Neuronal stem cell (in vitro differentiated cells): ENCODE measurements around the gene TAOK2.
"Not testable (repeated sequence)": the region's sequence is repeated elsewhere in the genome, so short reads cannot be mapped to it uniquely, and the experiment has no call there.

Source experiments
- DNase-seq: peaks from one replicate; pipeline ENCODE4 v3.0.0-alpha.2; 2013; ENCODE audit warnings: low spot score
- H2AFZ ChIP-seq: one replicate; pipeline ENCODE4 v1.6.1; 2013; ENCODE audit warnings: mild to moderate bottlenecking, low read length, inconsistent platforms
- H2AK5ac ChIP-seq: 2 replicates; pipeline ENCODE4 v1.6.1; 2013; ENCODE audit warnings: low read depth, mild to moderate bottlenecking, inconsistent platforms, low read length, moderate library complexity, mixed read lengths
- H2BK120ac ChIP-seq: 2 replicates; pipeline ENCODE4 v1.6.1; 2013; ENCODE audit warnings: low read depth, mild to moderate bottlenecking, inconsistent platforms, low read length, moderate library complexity, mixed read lengths
- H2BK12ac ChIP-seq: one replicate; pipeline ENCODE4 v1.6.1; 2013; ENCODE audit warnings: low read length, inconsistent platforms
- H2BK15ac ChIP-seq: 2 replicates; pipeline ENCODE4 v1.6.1; 2013; ENCODE audit warnings: mild to moderate bottlenecking, low read length, inconsistent platforms, mixed read lengths
- H2BK5ac ChIP-seq: one replicate; pipeline ENCODE4 v1.6.1; 2013; ENCODE audit warnings: inconsistent platforms, mild to moderate bottlenecking, low read length, moderate library complexity
- H3K14ac ChIP-seq: one replicate; pipeline ENCODE4 v1.6.1; 2013; ENCODE audit warnings: low read length, inconsistent platforms
- H3K18ac ChIP-seq: 2 replicates; pipeline ENCODE4 v1.6.1; 2013; ENCODE audit warnings: low read length, inconsistent platforms
- H3K23ac ChIP-seq: 2 replicates; pipeline ENCODE4 v1.6.1; 2013; ENCODE audit warnings: low read depth, mild to moderate bottlenecking, mixed read lengths, low read length, inconsistent platforms; ENCODE audit not compliant: poor library complexity
- H3K27ac ChIP-seq: replicated peaks from 3 replicates; pipeline ENCODE4 v1.5.1; 2013; ENCODE audit warnings: low read length, inconsistent platforms
- H3K27me3 ChIP-seq, 3 experiments: 2 replicates each; pipeline ENCODE4 v1.6.1; 2013; ENCODE audit warnings: low read length in 3 of 3, mild to moderate bottlenecking in 2 of 3, inconsistent platforms in 1 of 3, low read depth in 1 of 3, mixed read lengths in 1 of 3, moderate library complexity in 1 of 3; ENCODE audit not compliant: control insufficient read depth in 3 of 3, insufficient read depth in 3 of 3
- H3K36me3 ChIP-seq, 2 donors: replicated peaks in 1 of 2; 2 replicates each; pipeline ENCODE4 v1.6.1; 2013; ENCODE audit warnings: low read length in 2 of 2; ENCODE audit not compliant: control insufficient read depth in 2 of 2, insufficient read depth in 2 of 2
- H3K4ac ChIP-seq: 2 replicates; pipeline ENCODE4 v1.6.1; 2013; ENCODE audit warnings: inconsistent platforms, mild to moderate bottlenecking, low read length, moderate library complexity
- H3K4me1 ChIP-seq, 2 donors: 1 replicate in 1 of 2; 2 replicates in 1 of 2; pipeline ENCODE4 v1.6.1; 2013; ENCODE audit warnings: low read length in 2 of 2, low read depth in 1 of 2; ENCODE audit not compliant: control insufficient read depth in 2 of 2, insufficient read depth in 1 of 2
- H3K4me2 ChIP-seq: one replicate; pipeline ENCODE4 v1.6.1; 2013; ENCODE audit warnings: mild to moderate bottlenecking, low read length, inconsistent platforms; ENCODE audit not compliant: insufficient read depth, poor library complexity, severe bottlenecking
- H3K4me3 ChIP-seq, 2 donors: 2 replicates each; pipeline ENCODE4 v1.5.1; 2013; ENCODE audit warnings: low read length in 2 of 2, mild to moderate bottlenecking in 2 of 2, inconsistent platforms in 1 of 2, moderate library complexity in 1 of 2
- H3K79me1 ChIP-seq: one replicate; pipeline ENCODE4 v1.6.1; 2013; ENCODE audit warnings: low read depth, mild to moderate bottlenecking, inconsistent platforms, low read length, moderate library complexity
- H3K9ac ChIP-seq: one replicate; pipeline ENCODE4 v1.6.1; 2013; ENCODE audit warnings: mild to moderate bottlenecking, low read depth, low read length, inconsistent platforms; ENCODE audit not compliant: poor library complexity
- H3K9me3 ChIP-seq, 2 donors: replicated peaks in 1 of 2; 2 replicates each; pipeline versions ENCODE3 to v1.6.1; 2013; ENCODE audit warnings: low read length in 2 of 2, mild to moderate bottlenecking in 2 of 2, inconsistent platforms in 1 of 2, low read depth in 1 of 2, mixed read lengths in 1 of 2, moderate library complexity in 1 of 2; ENCODE audit not compliant: control insufficient read depth in 2 of 2, insufficient read depth in 1 of 2
- H4K8ac ChIP-seq: one replicate; pipeline ENCODE4 v1.6.1; 2013; ENCODE audit warnings: low read depth, mild to moderate bottlenecking, inconsistent platforms, low read length, moderate library complexity
- H4K91ac ChIP-seq: one replicate; pipeline ENCODE4 v1.6.1; 2013; ENCODE audit warnings: low read length, low read depth, mild to moderate bottlenecking, inconsistent platforms; ENCODE audit not compliant: poor library complexity
- WGBS, 2 donors: extraction: QIAGEN DNeasy Blood & Tissue Kit; methylation state at CpG; one replicate each; pipeline ENCODE4 v1.1.7; 2013; ENCODE audit warnings: missing lambda C conversion rate in 2 of 2, mixed read lengths in 1 of 2; ENCODE audit not compliant: insufficient read length in 2 of 2, insufficient replicate concordance in 1 of 2; ENCODE audit errors: extremely low coverage in 2 of 2; 5-methylcytosine and 5-hydroxymethylcytosine counted together

The TAOK2 gene

GRCh38 chr16:30017937-30018336 is 44.3 kb downstream of the TAOK2 start:
- H3K4me1 ChIP-seq, H2BK15ac ChIP-seq, DNase-seq, H3K9me3 ChIP-seq, H3K36me3 ChIP-seq, H3K23ac ChIP-seq, H2BK5ac ChIP-seq, H3K4me3 ChIP-seq, H3K18ac ChIP-seq, H2AFZ ChIP-seq, H3K79me1 ChIP-seq, H3K4me2 ChIP-seq, H2BK120ac ChIP-seq, H3K27me3 ChIP-seq, H2AK5ac ChIP-seq, H3K9ac ChIP-seq, H4K91ac ChIP-seq, H3K27ac ChIP-seq, H3K14ac ChIP-seq, H4K8ac ChIP-seq, H2BK12ac ChIP-seq, H3K4ac ChIP-seq: not testable (repeated sequence)
- WGBS, 2 donors = no CpG with 5 or more reads among the region's 4 CpGs

- Histone ChIP-seq H2BK15ac (no peak overlapping the region), H3K27ac (no peak overlapping the region), H2AFZ (no peak overlapping the region), H3K79me1 (peaks cover 4% of the 10 kb centered on the region), H3K14ac (no peak overlapping the region), H2BK5ac (no peak overlapping the region), H2AK5ac (no peak overlapping the region), H3K4ac (no peak overlapping the region), H3K9me3 (no peaks in the 10 kb centered on the region), H3K27me3 (peaks cover 0 to 4% (median 0%) of the 10 kb centered on the region in 3 experiments), H3K4me3 (no peak overlapping the region), H3K23ac (no peak overlapping the region), H3K4me1 (peaks cover 0 to 4% of the 10 kb centered on the region in 2 donors), H4K91ac (no peak overlapping the region), H3K36me3 (no peaks in the 10 kb centered on the region), H3K9ac (no peak overlapping the region), H3K4me2 (no peak overlapping the region), H2BK12ac (no peak overlapping the region), H2BK120ac (no peak overlapping the region), H4K8ac (no peak overlapping the region), H3K18ac (no peak overlapping the region)
- no peak for DNase-seq
- WGBS, 2 donors = no CpG with 5 or more reads among the region's 4 CpGs
These were observed 45.1 kb downstream of the TAOK2 start for GRCh38 chr16:30018731-30019158.

GRCh38 chr16:30022887-30023286 is 49.2 kb downstream of the TAOK2 start, which contains the start of gene C16orf92:
Gene C16orf92, plus strand, starts transcription at chr16:30023198. Its CDS starts 143 bp downstream, at chr16:30023341.
- no peak within 1 kb of the TSS for H4K91ac ChIP-seq
- H2BK120ac ChIP-seq = no peak within 1 kb of the TSS
- H3K27me3 ChIP-seq = peaks cover 0 to 15% (median 0%) of the 10 kb centered on the region in 3 experiments
- no peak within 1 kb of the TSS for H2AK5ac ChIP-seq
- H2AFZ ChIP-seq = no peak within 1 kb of the TSS
- no peak for DNase-seq
- H3K9me3 ChIP-seq = no peaks in the 10 kb centered on the region
- H3K79me1 ChIP-seq = peaks cover 4% of the 10 kb centered on the region
- no peak within 1 kb of the TSS for H2BK12ac ChIP-seq
- peaks cover 0 to 4% of the 10 kb centered on the region in 2 donors for H3K4me1 ChIP-seq
- H2BK5ac ChIP-seq = no peak within 1 kb of the TSS
- H3K4me2 ChIP-seq = no peak within 1 kb of the TSS
- H3K9ac ChIP-seq = no peak within 1 kb of the TSS
- no peak within 1 kb of the TSS for H3K14ac ChIP-seq
- no peak within 1 kb of the TSS for H3K23ac ChIP-seq
- no CpG with 5 or more reads among the region's 6 CpGs for WGBS, 2 donors
- H3K18ac ChIP-seq = no peak within 1 kb of the TSS
- H4K8ac ChIP-seq = no peak within 1 kb of the TSS
- H3K4ac ChIP-seq = no peak within 1 kb of the TSS
- H3K36me3 ChIP-seq = peaks cover 0 to 7% of the 10 kb centered on the region in 2 donors
- H2BK15ac ChIP-seq = no peak within 1 kb of the TSS
- no peak within 1 kb of the TSS for H3K4me3 ChIP-seq
- no peak within 1 kb of the TSS for H3K27ac ChIP-seq

GRCh38 chr16:30023586-30023985 is 49.9 kb downstream of the TAOK2 start:
- H2AFZ ChIP-seq = no peak overlapping the region
- no CpG with 5 or more reads among the region's 11 CpGs for WGBS, 2 donors

More at GRCh38 chr16:30023586-30023985, 49.9 kb downstream of the TAOK2 start:
- no peak overlapping the region for H3K18ac ChIP-seq
- H3K4me3 ChIP-seq = no peak overlapping the region
- H3K4me2 ChIP-seq = no peak overlapping the region
- no peak overlapping the region for H3K23ac ChIP-seq
- no peak overlapping the region for H2BK5ac ChIP-seq
- H3K27me3 ChIP-seq = peaks cover 0 to 14% (median 0%) of the 10 kb centered on the region in 3 experiments
- no peak overlapping the region for H3K27ac ChIP-seq
- H4K91ac ChIP-seq = no peak overlapping the region
- H4K8ac ChIP-seq = no peak overlapping the region
- no peak overlapping the region for H3K4ac ChIP-seq
- peaks cover 4% of the 10 kb centered on the region for H3K79me1 ChIP-seq
- no peak overlapping the region for H2BK15ac ChIP-seq
- H2BK12ac ChIP-seq = no peak overlapping the region
- H3K36me3 ChIP-seq = peaks cover 0 to 7% of the 10 kb centered on the region in 2 donors
- no peak overlapping the region for H3K14ac ChIP-seq
- DNase-seq = no peak
- no peak overlapping the region for H2BK120ac ChIP-seq
- H3K4me1 ChIP-seq = peaks cover 4% of the 10 kb centered on the region in 2 donors
- no peak overlapping the region for H2AK5ac ChIP-seq
- no peaks in the 10 kb centered on the region for H3K9me3 ChIP-seq
- H3K9ac ChIP-seq = no peak overlapping the region
